Measurements from ENCODE around the gene COL5A1.

COL5A1 gene

DNA sequence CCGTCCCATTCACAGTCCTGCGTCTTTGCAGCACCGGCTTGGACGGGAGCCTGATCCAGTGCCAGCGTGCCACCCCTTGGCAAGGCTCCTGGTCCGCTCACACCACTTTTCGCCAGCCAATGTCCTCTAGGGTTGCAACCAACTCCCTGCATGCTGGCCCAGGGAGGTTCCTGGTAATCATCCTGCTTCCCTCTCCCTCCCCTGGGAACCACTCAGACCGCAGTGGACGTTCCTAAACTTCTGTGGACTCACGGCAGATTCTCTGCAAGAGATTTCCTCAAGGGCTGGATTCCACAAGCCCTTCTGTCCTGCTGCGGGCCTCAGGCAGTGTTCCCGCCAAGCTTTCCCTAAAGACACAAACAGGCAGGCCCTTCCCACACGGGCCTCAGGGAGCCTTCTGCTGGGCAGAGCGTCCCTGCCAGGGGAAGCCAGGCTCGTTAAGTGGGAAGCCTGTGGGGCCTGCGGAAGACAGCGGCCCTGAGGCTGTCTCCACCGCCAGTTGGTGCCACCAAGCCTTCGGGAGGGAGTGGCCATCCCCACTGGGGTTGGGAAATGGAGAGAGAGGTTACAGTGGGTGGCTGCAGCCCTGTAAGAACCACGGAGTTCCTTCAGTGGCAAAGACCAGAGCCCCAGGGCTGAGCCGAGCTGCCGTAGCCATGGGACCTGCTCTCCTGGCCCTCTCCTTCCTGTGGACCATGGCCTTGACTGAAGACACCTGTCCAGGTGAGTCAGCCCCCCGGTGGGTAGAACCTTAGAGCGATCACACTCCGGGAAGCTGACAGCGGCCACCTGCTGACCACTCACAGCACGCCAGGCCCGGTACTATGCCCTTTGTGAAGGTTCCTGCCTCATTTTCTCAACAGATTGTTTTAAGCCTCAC is 222.6 kb downstream of the COL5A1 start:
- no peak for DNase-seq

DNA sequence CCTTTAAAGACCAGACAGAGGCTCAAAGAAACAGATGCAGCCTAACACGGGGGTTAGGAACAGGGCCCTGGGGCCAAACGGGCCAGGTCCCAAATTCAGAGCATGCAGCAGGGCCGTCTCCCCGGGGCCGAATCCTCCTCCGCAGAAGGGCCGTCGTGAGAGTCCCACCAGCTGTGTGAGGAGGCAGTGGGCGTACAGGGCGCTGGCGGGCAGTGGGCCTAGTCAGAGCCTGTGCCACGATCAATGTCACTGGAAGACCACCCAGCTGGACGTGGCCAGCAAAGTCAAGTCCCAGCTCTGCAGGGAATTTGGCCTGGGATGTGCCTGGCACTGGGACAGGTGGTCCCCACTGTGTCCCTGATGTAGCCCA is 223.2 kb downstream of the COL5A1 start:
- DNase-seq = no peak

DNA sequence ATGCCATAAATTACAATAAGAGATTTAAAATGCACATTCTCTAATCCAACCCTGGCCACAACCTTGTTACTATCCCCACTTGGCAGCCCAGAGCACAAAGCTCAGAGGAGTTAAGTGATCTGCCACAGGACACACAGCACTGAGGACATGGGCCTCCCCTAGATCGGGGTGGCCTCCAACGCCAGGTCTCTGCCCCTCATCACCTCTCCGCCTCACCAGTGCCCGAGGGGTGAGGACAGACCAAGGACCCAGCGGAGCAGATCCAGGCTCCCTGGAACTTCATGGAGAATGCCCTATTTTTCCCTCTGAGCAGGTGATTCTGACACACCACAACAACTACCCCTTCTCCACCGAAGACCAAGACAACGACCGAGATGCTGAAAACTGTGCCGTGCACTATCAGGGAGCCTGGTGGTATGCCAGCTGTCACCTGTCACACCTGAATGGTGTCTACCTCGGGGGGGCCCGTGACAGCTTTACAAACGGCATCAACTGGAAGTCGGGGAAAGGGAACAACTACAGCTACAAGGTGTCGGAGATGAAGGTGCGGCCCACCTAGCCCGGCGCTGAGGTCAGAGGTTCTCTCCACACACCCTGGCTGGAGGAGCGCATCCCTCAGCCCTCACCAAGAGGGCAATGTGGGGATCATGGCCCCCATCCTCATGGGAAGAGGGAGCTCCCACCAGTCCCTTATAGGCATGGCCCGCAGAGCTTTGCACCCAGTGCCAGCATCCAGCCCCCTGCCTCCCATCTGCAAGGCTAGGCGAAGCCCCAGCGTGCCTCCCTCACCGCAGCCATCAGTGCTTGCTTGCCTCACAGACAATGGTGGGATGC is 226.5 kb downstream of the COL5A1 start:
- no peak for DNase-seq

DNA sequence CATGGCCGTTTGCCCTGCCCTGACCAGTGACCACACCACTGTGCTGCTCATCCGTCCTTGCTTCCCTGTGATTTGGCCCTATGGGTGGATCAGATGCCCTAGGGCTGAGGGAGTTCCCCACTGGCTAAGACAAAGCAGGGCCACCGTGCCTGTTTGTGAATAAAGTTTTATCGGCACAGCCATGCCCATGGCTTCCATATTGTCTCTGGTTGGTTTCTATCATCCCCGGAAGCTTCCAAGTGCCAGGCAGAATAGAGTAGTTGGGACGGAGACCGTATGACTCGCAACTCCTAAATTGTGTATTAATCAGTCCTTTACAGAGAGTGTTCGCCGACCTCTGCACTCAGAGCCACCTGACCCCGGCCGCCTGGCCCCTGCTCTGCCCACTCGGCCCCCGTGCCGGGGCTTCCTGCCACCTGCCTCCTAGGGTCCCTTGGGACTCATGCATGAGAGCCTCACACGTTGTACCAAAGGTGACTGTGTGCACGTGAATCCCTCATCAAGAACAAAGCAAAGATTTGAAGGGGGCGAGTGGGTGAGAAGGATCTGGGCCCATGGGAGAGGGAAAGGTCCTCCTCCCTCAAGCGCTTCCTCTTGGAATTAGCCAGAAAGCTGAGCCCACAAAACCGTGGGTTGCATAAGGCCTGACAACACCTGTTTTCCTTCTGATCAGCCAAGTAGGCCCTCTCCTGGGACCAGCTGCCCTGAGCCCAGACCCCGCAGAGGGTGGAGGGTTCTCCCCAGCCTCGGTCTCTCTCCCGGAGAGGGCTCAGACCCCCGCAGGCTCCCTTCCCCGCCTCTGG is 227.3 kb downstream of the COL5A1 start:
- no peak for DNase-seq

DNA sequence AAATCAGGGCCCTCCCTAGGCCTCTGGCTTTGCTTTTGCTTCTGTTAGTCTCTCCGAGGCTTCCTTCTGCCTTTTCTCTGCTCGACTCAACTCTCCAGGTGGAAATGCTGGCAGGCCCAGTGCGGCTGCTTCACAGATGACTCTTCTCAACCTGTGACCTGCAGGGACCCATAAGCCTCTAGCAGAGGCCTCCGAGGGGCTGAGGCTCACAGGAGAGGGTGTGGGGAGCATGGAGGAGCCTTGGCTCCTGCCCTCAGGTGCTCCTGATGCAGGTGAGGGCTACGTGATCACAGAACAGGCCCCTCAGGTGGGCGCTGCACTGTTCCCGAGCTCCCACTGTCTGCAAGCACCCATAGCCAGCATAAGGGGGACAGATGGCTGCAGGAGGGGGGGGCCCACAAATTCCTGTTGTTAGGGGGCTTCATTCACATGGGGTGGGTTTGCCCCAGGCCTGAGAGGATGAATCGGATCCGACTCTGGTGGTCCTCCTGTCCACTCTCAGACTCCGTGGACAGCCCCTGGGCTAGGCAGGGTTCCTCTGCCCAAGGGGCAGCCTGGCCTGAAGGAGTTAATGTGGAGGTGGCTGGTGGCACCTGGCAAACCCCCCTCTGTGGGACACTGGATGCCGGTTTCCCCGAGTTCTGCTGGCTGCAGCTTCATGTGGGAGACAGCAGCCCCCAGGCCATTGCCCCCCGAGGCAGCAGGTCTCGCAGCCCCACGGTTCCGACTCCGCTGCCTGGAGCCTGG is 228.1 kb downstream of the COL5A1 start:
- no peak for DNase-seq

DNA sequence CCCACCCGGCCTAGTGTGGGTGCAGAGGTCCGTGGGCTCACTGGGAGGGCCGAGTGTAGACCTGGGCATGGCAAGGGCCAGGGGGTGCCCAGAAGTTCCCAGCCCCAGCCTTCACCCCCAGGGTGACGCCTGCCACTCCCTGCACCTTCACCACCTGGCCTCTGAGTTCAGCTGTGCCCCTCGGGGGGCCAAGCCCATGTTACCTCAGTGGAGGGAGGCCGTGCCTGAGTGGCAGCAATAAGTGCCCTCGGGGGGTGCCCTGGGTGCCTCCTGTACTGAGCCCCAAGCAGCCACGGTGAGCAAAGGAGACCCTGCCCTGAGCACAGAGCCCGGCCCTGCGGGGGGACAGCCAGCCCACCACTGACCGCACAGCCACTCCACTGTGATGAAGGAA is 228.7 kb downstream of the COL5A1 start:
- DNase-seq = no peak

DNA sequence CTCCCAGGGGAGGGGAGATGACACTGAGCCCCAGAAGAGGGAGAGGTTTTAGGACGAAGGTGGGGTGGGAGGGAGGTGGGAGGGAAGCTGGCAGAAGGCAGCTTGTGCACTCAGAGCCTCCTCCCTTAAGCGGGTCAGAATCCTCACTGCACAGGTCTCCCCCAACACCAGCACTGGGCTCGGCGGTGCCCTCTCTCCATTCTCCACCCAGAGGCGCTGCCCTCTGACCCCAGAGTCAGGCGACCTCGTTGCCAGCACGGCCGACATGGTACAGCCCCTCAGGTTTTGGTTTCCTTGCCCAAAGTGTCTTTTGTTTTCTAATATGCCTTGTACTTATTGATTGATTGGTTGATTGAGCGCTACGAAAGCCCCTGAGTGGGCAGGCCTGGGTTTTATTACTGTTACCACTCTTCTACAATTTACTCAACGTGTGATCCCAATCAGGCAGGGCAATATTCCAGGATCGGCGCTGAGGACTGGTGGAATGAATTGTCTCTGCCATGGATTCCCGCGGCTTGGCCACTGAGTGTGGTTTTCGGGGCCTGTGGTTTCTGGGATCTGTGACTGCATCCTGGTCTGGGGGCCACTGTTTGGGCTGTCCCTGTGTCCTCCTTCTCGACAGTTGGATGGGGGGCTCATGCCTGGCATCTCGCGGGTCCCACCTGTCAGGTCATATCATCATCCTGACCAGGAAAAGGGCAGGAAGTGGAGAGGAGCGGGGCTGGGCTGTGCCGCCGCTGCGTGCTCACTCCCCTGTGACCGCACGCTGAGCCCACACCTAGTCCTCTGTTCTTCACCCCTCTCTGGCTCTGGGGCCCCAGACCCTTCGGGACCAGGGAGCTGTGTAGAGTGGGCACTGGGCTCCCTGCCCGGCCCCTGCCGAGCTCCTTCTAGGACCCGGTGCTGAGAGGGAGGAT is 229.4 kb downstream of the COL5A1 start:
- DNase-seq = no peak

DNA sequence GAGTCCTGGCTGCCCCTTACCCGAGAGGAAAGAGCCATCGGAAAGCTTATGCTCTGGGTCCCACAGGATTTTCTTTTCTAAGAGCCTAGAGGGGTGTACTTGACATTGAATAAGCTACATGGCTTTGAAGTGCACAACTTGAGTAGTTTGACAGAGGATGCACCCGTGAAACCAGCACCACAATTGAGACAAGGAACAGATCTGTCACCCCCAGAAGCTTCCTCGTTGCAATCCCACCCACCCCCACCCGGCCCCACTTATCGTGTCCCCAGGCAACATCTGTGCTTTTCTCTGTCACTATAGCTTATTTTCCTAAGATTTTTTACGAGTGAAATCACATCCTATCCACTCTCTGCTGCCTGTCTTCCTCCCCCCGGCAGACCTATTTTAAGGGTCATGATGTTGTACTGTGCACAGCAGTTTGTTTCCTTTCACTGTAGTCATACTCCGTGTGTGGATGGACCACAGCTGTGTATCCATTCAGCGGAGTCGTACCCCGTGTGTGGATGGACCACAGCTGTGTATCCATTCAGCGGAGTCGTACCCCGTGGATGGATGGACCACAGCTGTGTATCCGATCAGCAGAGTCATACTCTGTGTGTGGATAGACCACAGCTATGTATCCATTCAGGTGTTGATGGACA is 230.2 kb downstream of the COL5A1 start:
- DNase-seq = no peak

DNA sequence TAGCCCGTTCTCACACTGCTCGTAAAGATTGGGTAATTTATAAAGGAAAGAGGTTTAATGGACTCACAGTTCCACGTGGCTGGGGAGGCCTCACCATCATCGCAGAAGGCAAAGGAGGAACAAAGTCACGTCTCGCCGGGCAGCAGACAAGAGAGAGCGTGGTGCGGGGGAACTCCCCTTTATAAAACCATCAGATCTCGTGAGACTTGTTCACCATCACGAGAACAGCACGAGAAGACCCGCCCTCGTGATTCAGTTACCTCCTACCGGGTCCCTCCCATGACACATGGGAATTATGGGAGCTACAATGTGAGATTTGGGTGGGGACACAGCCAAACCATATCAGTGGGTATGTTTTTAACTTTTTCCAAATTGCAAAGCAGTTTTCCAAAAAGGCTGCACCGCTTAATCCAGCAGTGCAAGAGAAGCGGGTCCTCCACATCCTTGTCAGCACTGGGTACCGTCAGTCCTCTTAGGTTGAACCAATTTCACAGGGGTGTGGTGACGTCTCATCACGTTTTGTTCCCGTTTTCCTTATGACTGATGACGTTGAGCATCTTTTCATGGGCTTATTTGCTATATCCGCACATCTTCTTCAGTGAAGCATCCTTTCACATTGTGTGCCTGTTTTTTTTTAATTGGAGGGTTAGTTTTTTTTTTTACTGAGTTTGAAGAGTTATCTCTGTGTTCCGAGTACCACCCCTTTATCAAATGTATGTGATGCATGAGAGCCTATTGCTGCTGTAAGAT is 231.1 kb downstream of the COL5A1 start:
- no peak for DNase-seq

DNA sequence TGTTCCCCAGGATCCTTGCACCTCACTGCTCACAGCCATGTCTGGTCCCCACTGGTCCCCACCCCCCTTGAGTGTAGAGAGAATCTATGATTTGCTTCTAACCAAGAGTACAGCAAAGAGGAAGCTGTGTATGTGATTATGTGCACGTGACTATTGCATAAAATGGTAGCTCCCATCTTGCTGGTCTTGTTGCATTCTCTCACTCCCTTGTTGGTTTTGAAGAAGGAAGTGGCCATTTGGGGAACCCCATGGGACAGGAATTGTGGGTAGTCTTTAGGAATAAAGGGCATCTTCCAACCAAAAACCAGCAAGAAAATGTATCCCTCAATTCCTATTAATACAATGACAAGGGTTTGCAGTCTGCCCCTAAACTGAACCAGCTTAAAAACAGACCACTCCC is 233.8 kb downstream of the COL5A1 start:
- no peak for DNase-seq

DNA sequence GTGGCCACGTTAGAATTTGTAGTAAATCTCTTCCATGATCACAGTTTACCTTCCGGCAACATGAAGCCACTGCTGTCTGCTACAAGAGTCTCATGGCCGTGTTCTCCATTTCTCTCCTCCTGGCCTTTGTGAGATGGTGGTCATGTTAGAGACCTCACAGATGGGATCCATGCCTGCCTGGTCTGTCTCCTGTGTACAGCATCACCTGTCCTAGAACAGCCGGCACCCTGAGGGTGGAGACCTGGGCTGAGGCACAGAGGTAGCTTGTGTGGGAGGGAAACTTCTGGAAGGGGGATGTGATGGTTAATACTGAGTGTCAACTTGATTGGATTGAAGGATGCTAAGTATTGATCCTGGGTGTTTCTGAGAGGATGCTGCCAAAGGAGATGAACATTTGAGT is 235.9 kb downstream of the COL5A1 start:
- DNase-seq = no peak

DNA sequence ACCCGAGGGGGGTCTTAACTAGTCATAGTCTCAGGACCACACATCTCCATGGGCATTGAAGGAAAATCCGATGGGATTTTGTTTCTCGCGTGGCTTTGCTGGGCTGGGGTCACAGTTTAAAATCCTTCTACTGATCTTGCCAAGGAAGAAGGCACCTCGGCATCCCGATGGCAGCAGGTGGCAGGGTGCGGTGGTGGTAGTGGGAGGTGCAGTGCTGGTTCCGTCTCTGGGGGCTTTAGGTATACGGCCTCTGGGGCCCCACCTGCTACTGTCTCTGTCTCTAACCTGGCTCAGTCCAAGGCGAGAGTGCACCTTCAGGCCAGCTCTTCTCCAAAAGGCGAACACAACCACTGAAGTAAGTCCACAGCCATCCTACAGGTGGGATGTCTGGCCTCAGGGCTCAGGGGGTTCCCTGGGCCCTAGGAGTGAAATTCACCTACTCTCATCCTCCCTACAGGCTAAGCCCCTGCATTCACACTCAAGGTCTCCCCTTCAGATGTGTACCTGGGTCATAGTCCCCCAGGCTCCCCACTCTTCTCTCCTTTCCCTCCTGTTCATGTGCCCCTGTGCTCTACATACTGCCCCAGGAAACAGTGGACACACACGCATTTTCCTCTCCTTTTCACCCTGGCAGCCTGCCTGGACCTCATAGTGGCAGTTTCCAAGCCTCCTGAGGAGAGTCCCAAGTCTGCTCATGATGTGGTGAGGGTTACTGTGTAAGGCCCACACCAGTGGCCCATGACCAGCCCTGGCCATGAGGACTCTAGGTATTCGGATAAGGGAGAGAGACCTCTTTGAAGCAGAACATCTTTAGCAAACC is 238.3 kb downstream of the COL5A1 start:
- DNase-seq = no peak

DNA sequence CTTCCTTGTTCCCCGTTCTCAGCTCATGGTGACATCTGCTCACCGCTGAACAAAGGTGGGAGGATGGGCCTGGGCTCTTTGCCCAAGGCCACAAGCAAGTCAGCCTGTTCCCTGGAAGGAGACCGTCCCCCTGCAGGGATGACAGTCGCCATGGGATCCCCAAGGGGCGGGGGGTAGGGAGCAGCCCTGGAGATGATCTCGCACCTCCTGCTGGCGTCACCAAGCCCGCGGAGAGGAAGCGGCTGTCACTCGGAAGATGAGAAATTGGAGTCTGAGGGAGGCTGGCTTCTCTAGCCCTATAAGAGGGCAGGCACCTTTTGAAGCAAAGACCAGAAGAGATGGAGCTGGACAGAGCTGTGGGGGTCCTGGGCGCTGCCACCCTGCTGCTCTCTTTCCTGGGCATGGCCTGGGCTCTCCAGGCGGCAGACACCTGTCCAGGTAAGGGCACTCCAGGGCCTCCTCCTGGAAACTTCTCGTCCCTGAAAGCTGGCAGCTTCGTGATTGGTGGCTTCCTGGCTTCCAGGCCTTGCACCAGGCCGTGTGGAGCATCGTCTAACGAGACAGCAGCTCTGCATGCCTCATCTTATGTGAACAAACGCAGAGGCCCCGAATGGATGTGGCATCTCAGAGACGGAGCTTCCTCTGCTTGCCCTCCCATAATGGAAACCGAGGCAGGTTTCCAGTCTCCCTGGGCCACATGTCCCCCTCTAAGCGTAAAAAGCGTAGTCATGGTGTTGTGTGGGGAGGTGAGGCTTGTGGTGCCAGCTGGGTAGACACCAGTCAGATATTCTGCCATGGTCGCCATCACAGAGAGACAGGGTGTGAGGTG is 239.1 kb downstream of the COL5A1 start, which contains the start of gene FCN2:
TSS of gene FCN2 (plus strand) at position 327 of the 829 bp plus-strand sequence. CDS start at position 339, 12 bp downstream.
- DNase-seq = no peak

DNA sequence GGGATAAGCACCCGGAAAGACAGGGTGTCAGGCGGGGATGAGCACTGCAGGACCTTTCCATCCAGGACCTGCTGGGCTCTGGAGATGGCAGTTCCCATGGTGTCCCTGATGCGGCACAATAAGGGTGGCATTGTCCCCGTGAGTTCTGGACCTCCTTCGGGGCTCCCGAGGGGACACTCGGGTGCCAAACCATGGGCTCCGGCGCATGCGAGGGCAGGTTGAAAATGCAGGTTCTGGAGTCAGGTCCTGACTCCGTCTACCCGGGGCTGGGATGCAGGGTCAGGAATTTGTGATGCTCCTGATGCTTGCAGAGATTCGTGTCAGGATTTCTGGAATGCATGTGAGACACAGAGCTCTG is 239.7 kb downstream of the COL5A1 start:
- DNase-seq = no peak

DNA sequence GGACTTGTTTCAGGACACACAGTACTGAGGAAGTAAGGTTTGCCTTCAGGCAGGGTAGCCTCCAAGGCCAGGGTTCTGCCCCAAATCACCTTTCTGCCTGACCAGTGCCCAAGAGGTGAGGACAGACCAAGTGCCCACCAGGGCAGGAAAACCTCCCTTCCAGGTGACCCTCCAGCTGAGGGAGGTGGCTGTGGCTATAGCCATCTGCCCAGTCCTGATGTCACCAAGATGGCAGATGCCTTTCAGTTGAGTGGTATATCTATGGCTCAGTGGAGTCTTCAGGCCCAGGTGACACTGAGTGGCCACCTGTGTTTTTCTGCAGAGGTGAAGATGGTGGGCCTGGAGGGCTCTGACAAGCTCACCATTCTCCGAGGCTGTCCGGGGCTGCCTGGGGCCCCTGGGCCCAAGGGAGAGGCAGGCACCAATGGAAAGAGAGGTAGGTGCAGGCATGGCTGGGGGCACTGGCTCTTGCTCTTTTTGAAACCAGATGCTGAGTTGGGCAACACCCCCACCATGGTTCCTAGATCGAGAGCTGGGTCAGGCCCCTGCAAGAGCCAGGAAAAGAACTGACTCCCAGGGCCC is 240.7 kb downstream of the COL5A1 start:
- no peak for DNase-seq

DNA sequence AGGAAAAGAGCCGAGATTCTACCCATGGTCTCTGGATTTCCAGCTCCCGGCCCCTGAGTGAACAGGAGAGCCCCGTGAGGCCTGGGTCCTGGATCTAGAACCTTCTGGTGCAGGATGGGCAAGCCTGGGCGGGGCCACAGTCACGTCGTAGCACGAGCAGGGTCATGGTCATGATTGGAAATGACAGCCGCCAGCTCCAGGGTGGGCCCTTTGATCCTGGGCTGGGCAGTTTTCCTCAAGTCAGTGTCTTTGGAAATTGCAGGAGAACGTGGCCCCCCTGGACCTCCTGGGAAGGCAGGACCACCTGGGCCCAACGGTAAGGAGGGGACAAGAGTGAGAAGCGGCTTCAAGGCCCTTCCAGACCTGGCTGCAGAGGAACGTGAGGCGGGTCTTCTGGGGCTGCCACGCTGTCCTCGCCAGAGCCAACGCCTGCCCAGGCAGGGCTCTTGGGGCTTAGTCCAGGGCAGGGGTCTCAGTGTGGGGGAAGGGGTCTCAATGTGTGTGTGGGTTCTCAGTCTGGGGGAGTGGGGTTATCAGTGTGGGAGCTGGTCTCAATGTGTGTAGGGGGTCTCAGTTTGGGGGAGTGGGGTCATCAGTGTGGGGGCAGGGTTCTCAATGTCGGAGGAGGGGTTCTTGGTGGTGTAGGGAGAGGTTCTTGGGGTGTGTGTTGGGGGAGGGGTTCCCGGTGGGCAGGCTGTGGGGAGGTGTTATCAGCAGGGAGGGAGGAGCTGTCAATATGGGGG is 241.6 kb downstream of the COL5A1 start:
- no peak for DNase-seq

DNA sequence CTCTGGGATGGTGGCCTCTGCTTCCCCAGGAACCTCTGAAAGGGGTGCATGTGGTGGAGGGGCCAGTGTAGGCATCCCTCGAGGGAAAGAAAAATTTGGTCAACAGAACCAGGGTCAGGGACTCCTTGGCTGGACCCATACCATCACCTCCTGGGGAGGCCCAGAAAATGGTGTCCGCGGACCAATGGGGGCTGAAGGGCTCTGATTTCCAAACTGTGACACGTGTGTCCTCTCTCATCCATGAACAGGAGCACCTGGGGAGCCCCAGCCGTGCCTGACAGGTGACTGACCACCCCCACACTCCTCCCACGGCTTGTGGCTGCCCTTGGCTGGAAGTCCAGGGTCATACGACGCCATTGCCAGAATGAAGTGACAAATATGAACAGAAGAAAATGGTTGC is 242.9 kb downstream of the COL5A1 start:
- no peak for DNase-seq

Data from T-helper 2 cell (primary cell).